Stimulated activated naive CD8-positive, alpha-beta T cell treated with anti-CD3 and anti-CD28 coated beads, Interleukin-15, Interleukin-2, amounts not matched to agents 100 U/mL and 50 U/mL, for 24 hours (primary cell): Measurements from ENCODE around the gene PCED1B.

Source experiments
- ATAC-seq: fragments of 150-1000 bp; cut with Tn5 transposase; one replicate; pipeline ENCODE4 v1.10.0; 2021
- DNase-seq: peaks from one replicate; pipeline ENCODE4 v3.0.0; 2021

The PCED1B gene

DNA sequence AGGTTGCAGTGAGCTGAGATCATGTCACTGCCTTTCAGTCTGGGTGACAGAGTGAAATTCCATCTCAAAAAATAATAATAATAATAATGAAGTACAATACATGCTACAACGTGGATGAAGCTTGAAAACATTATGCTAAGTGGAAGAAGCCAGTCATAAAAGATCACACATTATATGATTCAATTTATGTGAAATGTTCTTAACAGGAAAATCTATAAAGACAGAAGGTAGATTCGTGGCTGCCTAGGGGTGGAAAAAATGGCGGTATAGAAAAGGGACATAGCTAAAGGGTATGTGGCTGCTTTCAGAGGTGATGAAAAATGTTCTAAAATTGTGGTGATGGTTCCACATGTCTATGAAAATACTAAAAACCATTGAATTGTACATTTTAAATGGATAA is 41.3 kb downstream of the PCED1B start:
- ATAC-seq: peak; percentile 89
- DNase-seq: peak; percentile 16

DNA sequence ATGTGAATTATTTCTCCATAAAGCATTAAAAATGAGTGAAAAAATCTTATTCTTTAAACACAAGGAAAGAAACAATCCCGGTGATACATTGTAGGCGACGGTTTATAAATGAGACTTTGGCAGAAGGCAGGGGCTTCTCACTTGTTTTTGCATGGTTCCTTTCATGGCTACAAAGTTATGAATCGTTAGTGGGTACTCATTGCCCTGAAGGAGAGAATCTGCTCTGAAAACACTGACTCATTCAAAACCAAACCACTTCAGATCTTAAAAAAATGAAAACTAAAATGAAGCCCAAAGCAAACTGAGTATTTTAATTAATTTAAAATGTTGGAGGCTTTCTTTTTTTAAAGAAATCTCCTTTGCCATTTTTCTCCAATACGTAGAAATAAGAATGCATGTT is 41.7 kb downstream of the PCED1B start:
- ATAC-seq: peak; percentile 87
- DNase-seq: no peak

DNA sequence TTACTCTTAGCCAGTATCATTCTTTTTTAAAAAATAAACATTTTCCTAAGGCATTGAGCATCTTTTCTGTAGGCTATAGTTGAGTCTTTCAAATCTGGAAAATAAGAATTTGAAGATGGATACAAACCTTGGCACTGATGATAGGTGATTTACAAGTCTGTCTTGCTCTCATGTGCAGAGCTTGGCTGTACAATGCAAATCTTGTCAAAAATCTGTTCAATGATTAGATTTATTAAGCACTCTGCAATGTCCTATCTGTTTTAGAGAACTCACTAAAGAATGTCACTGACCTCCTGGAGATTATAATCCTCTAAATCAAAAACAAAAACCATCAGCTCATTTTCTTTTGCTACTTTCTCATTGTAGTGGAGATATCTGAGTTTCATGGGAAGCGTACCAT is 43.2 kb downstream of the PCED1B start:
- DNase-seq (no peak), ATAC-seq (no peak)

DNA sequence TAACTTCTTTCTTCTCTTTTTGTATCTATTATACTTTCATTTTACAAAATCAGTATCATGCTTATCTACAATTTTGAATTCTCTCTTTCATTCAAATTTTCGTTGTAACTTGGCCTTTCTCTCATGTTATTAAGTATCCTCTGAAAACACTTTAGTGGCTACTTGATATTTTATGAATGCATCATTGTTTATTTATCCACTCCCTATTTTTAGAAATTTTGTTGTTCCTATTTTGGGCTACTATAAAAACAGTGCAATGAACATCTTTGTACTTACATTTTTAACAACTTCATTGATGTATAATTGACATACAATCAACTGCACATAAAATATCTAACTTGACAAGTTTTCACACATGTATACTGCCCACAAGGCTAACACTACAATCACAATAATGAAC is 44.3 kb downstream of the PCED1B start:
- ATAC-seq (no peak), DNase-seq (no peak)

DNA sequence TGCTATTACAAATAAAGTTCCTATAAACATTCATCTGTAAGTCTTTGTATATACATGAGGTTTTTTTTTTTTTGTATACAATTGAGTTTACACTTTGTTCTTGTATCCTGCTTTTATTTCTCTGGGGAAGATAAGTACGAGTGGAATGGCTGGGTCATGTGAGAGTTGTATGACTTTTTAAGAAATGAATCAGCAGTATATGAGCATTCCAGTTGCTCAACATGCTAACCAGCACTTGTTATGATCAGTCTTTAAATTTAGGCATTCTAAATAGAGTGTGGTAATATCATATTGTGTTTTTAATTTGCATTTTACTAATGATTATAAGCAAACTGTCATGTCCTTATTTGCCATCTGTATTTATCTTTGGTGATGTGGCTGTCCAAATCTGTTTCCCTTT is 45.0 kb downstream of the PCED1B start:
- ATAC-seq (no peak), DNase-seq (no peak)

DNA sequence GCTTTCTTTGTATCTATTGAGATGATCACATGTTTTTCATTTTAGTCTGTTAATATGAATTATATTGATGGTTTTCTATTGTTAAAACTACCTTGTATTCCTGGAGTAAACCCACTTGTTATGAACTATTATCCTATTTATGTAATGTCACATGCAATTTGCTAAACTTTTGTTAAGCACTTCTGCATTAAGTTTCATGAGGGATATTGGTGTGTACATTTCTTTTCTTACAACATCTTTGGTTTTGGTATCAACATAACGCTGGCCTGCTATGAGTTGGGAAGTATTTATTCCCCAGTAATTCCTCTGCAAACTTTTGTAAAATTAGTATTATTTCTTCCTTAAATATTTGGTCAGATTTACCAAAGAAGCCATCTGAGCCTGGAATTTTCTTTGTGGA is 46.8 kb downstream of the PCED1B start:
- ATAC-seq: no peak
- no peak for DNase-seq

DNA sequence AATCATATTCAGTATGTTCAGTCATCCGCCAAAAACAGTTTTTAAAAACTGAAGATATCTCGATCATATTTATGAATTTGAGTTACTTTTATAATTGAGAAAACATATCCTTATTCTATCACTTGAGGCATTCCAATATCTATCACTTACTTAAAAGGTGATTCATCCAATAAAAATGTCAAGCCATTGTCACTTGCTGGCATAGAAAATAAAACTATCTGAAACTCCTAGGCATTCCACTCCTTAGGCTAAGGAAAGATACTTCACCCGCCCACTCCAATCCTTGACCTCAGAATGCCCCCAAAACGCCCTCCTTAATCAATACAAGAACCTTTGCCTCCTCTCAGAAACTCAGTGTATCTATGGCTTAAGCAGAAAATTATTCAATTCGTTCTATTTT is 51.6 kb downstream of the PCED1B start:
- DNase-seq (no peak), ATAC-seq (no peak)

DNA sequence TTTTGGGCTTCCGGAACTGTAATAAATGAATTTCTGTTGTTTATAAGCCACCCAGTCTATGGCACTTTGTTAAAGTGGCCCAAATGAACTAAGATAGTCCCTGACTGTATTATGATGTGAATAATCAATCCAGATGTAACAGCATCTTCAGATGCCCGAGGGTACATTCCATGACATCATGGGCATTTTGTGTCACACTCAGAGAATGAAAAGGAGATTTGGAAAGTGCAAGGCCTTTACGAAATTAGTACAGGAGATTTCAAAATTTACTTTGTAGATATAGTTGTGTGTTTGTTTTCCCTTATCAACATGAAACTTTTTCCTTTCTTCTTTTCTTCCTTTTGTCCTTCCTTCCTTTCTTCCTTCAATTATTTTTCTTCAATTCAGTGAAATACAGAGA is 54.6 kb downstream of the PCED1B start:
- no peak for ATAC-seq
- DNase-seq: no peak

DNA sequence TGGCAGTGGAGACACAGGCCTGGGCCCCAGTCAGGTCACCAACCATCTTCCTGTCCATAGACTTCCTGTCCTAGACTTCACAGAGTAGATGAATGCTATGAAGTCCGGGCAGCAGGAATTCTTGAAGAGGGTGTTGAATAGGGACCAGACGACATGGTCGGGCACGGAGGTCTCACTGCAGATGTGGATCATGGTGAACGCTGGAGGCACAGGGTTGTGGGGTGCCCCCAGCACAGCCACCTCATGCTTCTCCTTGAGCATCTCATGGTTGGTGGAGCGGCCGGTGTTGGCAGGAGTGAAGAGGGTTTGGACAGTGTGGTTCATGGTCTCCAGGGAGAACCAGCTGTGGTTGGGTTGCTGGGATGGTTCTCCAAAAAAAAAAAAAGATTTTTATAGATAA is 56.2 kb downstream of the PCED1B start:
- ATAC-seq: no peak
- no peak for DNase-seq

DNA sequence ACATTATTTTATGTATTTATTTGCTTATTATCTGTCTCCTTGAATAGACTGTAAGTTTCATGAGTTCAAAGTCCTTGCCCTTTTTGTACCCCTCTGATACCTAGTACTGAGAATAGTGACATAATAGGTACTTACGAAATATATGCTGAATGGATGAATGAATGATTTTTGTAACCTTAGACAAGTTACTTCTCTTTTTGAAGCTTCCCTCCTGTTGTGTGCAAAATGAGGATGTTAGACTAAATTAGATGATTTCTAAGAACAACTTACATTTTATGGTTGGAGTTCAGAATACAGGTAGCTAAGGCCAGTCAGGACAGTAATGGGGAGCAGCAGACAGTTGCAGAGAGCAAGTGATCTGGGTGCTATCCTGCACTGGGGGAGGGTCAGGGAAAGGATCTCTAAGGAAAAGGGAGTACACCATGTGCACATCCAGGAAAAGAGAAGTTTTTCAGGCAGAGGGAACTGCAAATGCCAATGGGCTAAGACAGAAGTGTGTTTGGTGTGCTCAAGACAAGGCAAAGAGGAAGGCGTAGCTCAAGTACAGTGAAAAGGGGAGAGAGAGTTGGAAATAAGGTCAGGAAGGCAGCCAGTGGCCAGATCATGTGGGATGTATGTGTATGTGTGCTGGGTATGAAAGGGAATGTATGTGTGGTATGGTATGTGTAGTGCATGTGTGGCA is 59.7 kb downstream of the PCED1B start:
- ATAC-seq (no peak), DNase-seq (no peak)

DNA sequence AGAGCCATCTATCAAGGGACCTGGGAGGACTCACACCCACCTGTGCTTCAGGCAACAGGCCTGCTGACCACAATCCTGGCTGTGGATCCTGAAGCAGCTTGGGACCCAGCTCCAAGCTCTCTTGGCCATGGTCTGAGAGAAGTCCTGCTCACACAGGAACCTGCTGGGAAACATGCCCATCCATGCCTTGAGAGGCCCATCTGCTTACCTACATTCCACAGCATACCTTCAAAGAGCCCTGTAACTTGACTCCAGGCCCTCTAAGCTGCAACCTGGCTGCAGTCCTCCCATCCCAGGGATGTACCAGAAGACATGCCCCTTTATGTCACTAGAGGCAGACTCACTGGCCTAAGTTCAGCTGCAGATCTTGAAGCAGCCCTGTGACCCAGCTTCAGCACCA is 62.0 kb downstream of the PCED1B start:
- ATAC-seq: no peak
- no peak for DNase-seq

DNA sequence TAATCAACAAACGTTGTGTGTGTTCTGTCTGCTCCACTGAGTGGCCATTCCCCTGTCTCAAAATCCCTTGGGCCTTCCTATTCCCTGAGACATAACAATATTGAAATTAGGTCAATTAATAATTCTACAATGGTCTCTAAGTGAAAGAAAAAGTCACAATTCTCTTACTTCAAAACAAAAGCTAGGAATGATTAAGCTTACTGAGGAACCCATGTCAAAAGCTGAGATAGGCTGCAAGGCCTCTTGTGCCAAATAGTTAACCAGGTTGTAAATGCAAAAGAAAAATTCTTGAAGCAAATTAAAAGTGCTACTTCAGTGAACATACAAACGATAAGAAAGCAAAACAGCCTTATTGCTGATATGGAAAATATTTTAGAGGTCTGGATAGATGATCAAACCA is 65.3 kb downstream of the PCED1B start:
- DNase-seq: no peak
- no peak for ATAC-seq

DNA sequence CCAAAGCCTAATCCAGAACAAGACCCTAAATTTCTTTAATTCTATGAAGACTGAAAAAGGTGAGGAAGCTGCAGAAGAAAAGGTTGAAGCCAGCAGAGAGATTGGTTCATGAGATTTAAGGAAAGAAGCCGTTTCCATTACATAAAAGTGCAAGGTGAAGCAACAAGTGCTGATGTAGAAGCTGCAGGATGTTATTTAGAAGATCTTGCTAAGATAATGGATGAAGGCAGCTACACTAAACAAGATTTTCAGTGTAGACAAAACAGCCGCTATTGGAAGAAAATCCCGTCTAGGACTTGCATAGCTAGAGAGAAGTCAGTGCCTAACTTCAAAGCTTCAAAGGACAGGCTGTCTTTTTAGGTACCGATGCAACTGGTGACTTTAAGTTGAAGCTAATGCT is 65.8 kb downstream of the PCED1B start:
- ATAC-seq (no peak), DNase-seq (no peak)

DNA sequence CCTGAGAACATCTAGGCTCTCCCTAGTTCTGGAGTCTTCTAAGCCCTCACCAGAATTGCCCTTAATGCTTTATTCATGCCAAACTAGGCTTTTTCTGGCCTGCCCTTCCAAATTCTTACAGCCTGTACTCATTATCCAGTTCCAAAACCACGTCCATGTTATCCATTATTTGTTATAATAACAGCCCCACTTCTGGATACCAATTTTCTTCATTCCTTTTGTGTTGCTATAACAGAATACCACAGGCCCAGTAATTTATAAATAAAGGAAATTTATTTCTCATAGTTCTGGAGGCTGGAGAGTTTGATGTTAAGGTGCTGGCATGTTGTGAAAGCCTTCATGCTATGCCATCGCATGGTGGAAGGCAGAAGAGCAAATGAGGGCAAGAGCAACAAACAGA is 68.3 kb downstream of the PCED1B start:
- ATAC-seq: no peak
- DNase-seq: no peak

DNA sequence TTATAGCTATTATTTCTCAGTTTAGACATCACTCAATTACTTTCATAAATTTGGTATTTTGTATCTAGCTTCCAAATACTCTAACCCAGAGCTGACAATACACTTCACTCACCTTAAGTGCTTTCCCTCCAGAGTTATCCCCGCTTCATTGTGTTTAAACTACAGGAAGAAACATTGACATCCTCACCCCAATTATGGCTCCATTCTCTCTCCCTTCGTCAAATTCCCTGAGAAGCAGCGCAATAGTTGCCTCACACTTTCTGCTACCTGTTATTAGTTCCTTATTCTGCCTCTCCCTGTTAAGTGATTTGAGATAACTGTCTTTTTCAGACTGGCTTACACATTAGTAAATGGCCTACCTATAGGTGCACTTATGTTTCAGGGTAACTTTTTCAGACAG is 69.7 kb downstream of the PCED1B start:
- no peak for ATAC-seq
- DNase-seq: no peak

DNA sequence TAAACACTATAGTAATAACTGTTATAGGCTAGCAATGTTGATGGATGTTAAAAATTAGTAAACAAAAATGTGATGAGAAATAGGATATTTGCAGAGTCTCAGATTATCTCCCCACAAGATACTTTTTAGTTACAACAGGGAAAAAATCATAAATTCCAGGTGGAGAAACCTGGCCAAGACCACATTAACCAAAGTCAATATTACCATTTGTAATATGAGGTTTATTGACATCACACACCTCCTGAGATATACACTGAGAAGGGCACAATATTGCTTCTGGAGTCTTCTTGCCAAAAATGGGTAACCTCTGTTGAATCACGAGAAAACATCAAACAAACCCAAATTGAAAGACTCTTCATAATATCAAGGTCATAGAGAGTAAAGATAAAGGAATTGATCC is 72.7 kb downstream of the PCED1B start:
- ATAC-seq (no peak), DNase-seq (no peak)

DNA sequence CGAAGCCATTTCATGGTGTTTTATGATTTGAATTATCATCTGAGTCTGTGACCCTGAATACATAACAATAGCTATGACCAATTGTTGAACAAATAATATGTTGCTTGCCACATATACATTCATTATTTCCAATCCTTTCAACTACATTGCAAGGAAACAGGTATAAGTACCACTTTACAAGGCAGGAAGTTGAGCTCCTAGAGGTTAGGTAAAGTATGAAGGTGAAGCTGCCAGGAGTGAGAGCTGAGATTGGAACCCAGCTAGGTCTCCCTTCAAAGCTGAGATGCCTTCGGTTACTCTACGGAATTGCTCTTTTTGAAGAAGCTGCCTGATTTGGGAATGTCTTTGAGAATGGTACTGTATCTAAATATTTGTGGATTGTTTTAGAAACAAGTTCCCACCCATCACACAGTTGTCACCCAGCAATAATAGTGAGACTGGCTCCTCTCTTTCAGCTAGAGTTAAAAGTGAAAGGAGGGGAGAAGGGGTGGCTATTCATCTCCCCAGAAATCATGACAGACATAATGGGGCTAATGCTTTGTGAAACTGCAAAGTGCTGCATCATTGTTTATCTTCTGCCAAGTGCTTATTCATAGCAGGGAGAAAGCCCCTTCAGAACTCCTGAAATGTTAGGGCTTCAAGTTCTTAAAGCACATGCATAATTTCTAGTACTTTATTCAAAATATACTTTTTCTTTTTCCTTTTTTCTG is 76.2 kb downstream of the PCED1B start:
- ATAC-seq: no peak
- DNase-seq: no peak

DNA sequence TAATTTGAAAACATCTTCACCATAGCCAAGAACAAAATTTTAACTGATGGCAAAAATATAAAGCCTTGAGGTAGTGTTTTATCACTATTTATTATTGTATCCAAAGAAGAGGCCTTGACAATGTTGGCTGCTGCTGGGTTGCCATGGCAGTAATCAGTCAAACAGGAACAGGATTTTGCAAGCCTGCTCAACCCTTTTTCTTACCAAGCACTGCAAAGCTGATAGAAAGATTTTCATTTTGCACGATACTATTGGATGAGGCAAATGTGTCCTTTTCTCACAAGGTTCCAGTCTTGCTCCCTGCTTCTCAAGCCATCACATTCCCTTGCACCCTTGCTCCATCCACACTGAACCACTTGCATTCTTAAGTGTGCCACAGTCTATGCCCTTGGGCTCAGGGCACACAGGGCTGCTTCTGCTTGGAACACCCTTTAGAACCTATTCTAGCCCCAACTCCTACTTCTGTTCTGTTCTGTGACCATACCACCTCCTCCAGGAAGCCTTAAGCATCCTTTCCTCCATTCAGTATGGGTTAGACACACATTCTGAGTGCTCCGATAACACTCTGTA is 76.8 kb downstream of the PCED1B start:
- DNase-seq (no peak), ATAC-seq (no peak)

DNA sequence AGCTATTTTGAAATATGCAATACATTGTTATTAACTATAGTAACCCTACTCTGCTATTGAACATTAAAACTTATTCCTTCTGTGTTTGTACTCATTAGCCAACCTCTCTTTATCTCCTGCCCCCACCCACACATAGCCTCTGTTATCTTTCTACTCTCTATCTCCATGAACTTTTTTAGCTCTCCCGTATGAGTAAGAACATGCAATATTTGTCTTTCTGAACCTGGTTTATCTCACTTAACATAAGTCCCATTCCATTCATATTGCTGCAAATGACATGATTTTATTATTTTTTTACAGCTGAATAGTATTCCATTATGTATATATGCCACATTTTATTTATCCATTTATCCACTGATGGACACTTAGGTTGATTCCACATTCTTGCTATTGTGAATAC is 79.4 kb downstream of the PCED1B start:
- ATAC-seq (no peak), DNase-seq (no peak)

DNA sequence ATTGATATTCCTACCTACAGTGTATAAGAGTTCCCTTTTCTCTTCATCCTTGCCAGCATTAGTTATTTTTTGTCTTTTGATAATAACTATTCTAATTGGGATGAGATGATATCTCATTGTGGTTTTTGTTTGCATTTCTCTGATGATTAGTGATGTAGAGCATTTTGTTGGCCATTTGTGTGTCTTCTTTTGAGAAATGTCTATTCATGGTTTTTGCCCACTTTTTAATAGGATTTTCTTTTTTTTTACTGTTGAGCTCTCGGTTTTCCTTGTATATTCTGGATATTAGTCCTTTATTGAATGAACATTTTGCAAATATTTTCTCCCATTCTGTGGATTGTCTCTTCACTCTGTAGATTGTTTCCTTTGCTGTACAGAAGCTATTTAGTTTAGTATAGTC is 79.9 kb downstream of the PCED1B start:
- DNase-seq (no peak), ATAC-seq (no peak)

DNA sequence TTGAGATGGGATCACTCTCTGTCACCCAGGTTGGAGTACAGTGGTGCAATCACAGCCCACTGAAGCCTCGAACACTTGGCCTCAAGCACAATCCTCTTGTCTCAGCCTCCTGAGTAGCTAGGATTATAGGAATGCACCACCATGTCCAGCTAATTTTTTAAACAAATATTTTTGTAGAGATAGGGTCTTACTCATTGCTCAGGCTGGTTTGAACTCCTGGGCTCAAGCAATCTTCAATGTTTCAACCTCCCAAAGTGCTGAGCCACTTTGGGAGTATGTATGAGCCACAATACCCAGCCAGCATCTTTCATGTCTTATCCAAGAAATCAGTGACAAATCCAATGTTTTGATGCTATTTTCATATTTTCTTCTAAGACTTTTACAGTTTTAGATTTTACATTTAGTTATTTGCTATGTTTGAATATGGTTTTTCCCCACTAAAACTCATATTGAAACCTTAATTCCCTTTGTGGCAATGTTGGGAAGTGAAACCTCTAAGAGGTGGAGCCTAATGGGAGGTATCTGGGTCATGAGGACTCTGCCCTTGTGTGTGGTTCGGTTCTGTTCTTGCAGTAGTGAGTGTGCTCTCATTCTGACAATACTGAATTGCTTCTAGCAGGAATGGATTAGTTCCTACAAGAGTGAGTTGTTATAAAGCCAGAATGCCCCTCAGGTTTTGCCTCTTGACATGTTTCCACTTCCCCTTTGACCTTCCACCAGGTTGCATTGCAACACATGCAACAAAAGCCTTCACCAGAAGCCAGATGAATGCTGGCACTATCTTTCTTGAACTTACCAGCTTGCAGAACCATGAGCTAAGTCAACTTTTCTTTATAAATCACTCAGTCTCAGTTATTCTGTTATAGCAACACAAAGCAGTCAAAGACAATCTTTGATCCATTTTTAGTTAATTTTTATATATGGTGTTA is 81.2 kb downstream of the PCED1B start:
- no peak for ATAC-seq

DNA sequence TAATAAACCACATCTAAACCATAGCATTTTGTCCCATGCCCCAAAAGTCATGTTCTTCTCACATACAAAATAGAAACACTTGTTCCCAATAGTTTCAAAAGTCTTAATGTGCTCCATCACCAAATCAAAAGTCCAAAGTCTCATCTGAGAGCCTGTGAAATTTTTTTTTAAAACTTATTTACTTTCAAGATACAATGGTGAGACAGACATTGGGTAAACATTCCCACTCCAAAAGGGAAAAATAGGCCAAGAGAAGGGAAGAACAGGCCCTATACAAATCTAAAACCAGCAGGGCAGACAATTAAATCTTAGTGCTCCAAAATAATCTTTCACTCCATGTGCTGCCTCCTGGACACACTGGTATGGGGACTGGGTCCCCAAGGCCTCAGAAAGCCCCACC is 84.7 kb downstream of the PCED1B start:
- ATAC-seq: no peak
- no peak for DNase-seq

More for the DNA sequence above, 81.2 kb downstream of the PCED1B start:
- no peak for DNase-seq
